T-helper 22 cell (primary cell): ENCODE measurements around the gene SIL1.

Experiments
- DNase-seq: peaks from one replicate; pipeline ENCODE4 v3.0.0-alpha.2; 2020; ENCODE audit warnings: low read depth

Gene SIL1

DNA sequence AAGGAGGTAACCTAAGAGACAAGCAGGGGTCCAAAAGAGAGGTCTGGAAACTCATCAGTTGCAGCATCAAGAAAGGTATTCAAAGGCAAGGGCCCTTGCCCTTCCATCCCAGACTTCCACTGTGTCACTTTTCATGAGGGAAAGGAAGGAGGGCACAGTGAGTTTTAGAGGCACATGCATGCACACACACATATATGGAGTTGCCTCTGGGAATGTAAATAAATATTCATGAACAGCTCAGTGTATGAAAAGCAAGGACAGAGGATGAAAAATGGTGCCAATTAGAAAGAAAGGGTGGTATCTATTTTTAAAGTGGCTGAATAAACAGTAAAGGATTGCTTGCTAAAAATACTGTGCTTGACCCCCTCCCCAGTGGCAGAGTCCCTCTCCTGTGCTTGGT is 217.7 kb downstream of the SIL1 start:
- no peak for DNase-seq

DNA sequence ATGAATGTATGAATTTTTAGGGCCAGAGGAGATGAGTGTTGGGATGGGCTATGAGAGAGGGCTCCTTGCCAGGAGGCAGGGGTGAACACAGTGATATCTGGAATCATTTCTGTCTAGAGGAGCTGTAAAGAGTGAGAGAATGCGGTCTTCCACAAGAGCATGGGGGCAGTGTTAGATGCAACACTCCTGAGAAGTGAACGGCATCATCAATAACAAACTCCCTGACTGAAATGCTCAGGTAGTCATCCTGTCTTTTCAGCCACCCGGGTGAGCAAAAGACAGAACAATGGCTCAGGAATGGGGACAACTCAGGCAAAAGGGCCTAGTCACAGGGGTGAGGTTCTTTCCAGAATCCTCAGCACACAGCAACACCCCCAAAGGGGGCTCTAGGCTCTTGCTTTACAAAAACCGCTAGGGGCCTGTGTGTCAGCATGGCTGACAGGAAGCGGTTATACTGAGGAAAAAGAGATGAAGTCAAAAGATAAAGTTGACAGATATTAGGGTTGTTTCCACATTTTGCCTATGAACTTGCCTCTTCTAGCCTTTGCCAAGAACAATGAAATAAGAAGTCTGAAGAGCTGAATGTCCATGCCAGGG is 218.4 kb downstream of the SIL1 start:
- DNase-seq: no peak

DNA sequence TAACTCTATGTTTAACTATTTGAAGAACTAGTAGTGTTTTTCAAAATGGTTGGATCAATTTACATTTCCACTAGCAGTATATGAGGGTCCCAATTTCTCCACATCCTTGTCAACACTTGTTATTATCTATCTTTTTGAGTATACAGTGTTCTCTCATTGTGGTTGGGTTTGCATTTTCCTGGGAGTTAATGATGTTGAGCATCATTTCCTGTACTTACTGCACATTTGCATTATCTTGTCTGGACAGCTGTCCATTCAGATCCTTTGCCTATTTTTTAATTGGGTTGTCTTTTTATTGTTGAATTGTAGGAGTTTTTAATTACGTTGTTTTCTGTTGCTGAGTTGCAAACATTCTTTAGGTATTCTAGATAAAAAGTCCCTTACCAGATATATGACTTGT is 219.6 kb downstream of the SIL1 start:
- no peak for DNase-seq

DNA sequence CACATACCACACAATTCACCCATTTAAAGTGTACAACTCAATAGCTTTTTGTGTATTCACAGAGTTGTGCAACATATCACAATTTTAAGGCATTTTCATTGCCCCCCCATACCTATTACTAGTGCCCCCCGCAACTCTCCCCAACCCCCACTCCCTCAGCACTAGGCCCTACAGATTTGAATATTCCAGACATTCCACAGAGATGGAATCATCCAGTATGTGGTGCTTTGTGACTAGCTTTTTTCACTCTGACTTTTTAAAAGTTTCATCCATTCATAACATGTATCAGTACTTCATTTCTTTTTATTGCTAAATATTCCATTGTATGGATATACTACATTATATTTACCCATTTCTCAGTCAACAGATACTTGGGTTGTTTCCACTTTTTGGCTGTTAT is 220.1 kb downstream of the SIL1 start:
- no peak for DNase-seq

DNA sequence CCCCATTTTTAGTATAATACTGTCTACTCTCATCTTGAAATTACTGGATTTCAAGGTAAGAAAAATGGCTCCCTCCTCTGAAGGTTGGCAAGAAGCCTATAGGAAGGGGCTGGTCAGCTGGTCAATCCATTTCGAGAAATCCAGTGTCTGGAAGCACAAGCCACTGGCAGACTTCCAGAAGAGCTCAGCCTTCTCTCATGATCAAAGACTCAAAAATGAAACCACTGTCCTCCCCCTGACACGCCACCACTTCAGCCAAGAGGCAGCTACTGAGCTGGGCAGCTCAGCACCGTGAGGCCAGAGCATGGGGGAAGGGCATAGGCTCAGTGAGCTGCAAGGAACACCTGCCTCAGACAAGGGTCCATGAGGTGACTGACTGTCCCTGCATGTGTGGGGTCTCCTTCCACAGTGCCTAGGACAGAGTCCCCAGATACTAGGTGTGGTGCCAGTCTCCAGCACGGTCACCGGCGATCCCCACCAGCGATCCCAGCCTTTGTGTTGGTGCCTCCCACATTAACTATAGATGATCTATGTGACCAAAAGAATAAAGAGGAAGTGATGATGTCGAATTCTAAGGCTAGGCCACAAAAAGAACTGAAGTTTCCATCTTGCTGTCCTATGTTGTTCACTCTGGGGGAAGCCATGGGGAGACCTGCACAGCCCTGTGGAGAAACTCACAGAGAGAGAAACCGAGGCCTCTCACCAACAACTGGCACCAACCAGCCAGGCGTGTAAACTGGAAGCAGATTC is 222.9 kb downstream of the SIL1 start:
- DNase-seq: no peak

DNA sequence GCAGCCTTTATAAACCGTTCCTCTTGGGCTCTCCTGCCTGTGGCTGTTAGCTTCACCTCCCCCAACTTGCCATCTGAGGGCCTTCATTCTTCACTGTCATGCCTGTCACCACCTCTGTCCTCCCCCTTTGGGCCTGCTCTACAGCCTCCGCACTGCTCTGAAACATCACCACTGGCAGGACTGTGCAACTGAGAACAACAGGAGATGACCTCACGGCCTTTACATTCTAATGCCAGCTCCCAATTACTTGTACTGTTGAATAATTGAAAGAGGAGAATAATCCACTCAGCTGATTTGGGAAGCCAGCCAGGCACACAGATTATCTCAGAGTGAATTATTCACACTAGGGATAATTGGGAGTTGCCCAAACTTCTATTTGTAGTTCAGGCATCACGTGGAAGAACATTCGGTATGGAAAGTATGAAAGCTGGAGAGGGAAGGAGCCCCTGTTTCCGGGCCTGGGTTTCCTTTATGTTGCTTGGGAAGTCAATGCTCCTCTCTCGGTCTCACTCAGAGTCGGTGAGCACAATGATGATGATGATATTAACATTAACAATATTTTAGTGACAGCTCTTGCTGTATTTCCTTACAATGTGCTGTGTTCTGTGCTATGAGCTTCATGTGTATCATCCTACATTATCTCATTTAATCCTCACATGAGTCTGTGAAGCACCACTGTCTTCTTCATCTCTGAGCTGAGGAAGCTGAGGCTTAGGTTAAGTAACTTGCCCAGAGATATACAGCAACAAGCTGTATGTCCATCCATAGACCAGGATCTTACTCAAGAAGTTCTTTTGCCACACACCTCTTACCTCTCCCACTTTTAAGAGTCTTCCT is 223.7 kb downstream of the SIL1 start:
- DNase-seq: no peak

DNA sequence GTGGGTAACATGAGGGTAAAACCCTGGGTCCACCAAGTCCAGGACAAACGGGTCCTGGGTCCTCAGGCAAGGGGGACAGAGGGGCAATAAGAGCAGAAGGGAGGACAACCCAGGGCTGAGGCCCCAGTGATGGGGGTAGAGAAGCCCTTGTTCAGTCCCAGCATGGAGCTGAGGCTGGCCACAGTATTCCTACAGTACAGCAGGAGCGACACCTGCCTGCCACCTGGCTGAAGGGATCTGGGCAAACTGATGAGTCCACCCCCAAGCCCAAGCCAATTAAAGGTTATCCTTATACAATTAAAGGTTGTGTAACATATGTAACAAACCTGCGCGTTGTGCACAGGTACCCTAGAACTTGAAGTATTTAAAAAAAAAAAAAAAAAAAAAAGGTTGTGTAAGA is 225.3 kb downstream of the SIL1 start:
- no peak for DNase-seq

DNA sequence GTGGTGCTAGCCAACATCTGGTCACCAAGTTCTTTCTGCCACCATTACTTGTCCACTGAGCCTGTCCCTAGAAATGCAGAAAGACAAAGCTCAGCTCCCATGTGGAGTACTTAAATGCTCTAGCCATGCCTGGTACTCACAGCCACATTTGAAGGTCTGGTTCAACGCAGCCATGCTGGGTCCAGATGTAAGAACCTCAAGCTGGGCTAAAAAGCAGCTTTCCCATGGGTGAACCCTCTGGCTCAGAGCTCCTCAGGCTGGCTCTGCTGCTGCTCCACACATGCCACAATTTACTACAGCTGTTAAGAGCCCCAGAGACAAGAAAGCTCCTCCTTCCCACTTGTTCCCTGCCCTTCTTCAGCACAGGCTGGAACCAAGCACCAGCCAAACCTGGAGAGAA is 225.9 kb downstream of the SIL1 start:
- no peak for DNase-seq

DNA sequence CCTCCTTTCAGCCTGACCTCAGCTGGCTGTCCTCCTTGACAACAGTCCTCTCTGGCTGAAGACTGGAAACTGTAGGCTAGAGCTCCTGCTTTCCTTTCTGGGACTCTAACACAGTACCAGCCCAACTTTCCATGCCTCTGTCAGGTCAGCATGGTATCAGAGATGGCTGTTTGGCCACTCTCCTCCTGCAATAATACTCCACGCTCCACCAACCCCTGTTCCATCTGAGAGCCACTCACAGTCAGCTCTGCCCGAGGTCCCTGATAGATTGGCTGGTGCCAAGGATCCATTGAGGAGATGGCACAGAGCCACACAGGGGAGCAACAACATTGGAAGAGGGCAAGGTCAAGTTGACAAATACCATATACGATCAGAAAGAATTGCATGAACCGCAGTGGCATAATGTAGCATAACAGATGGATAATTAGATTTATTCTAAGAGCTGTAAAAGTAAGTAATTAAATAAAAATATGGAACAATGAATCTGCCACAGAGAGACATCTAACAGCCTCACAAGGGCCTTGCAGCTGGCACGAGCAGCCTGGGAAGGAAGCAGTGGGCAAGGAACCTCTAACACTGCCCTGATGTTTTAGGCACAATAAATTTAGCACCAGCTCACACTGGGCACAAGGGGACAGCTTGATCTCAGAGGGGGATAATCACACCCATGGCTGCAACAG is 228.7 kb downstream of the SIL1 start:
- no peak for DNase-seq

DNA sequence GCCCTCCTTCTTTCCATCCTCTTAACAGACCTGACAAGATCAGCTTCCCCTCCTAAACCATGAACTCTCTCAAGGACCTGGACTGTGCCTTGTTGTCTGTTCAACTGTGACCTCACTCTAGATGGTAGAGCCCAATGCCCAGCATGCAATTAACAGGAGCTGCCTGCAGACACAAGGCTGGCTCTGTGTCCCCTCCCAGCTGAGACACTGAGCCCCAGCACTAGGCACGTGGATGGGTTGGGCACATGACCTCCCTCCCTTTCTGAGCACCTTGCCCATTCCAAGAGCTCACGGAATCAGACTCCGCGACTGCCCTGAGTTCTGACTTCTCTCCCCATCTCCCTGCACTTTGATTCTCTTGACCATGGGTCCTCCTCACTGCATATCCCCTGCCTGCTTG is 229.6 kb downstream of the SIL1 start:
- no peak for DNase-seq

DNA sequence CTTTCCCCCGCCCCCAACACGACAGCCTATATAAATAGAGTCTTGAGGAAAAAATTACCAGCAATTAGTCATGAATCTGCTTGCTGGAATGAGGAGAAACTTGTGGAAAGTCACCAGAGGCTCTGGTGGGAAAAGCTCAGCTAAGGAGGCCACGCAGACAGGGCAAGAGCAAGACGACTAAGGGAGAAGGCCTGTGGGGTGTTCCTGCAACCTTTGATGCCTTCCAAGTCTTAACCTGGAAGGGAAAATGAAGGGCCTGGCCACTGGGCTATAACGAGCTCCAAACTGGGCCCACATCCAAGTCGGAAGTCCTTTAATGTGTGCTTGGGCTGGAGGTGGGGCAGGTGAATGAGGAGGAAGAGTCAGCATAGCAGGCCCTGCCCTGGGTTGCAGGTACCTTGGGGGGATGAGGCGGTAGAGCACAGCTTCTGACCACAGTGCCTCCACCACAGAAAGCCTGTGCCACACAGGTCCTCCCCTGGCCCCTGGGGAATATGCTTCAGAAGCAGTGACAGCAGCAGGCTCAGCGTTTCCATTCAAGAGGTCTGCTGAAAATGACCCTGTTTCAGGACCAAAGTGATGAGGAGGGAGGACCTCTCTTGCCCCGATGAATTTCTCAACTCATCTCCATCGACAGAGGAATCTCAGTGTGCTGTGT is 230.2 kb downstream of the SIL1 start:
- DNase-seq: no peak

DNA sequence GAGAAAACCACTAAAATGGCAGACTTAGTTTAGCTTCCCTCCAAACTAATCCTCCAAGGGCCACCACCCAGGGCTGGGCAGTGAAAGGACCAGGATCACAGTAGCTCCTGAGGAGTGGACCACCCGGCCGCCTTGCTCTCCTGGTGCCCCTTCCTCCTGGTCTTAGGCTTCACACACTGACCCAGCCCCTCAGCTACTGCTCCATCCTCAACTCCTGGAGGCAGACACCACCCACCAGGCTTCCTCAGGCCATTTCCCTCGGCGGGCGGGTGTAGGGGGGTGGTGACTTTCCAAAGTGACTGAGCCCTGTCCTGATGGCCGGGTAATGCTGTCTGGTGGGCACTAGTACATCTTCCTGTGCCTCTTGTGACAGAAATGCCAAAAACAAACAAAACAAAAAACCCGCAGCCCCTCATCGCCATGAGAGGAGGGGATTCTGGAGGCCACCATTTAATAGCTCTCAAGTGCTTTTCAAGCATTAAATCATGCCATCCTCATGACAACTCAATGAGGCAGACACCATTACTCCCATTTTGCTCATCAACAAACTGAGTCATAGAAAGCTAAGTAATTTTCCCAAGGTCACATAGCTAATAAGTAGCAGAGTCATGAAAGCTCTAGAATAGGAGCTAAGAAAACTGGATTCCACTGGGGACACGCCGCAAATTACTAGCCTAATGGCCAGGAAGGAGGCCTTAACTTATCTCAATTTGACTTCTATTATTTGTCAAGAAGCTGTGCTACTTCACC is 231.8 kb downstream of the SIL1 start:
- no peak for DNase-seq

DNA sequence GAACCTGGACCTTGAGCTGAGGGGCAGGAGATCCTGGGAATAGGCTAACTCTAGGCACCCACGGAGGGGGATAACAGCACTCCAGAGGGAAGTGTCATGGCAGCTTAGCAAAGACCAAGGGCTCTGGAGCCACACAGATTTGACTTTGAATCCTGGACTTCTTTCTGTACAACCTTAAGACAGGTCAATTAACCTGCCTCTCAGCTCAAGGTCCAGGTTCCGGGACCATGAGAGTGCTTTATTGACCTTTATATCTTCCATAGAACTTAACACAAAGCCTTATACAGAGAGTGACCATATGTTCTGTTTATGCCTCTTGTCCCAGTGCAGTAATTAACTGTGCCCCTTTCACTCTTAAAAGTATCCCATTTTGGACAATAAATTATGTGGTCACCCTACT is 232.5 kb downstream of the SIL1 start:
- no peak for DNase-seq

DNA sequence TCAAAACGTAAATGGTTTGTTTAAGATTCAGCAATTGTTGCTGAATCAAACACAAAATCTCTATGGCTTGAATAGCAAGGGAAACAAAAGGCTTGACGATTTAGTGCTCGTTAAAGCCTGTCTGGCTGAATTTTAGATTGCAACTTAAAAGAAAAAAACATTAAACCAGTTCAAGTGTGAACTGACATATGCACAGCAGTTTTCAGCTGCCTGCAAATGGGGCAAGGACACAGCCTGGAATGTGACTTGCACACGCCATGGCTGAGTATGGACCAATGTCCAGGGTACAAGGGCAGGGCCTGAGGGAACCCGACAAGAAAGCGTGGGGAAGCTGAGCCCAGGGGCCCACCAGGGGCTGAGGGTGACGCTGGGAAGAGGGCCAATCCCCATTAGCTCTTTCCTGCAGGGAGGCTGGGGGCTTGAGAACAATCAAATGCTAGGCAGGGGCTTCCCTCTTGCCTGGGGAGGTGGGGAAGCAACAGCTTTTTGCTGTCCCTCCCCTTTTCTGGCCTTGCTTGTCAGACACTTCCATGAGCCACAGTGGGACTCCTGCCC is 233.4 kb downstream of the SIL1 start:
- DNase-seq: no peak

DNA sequence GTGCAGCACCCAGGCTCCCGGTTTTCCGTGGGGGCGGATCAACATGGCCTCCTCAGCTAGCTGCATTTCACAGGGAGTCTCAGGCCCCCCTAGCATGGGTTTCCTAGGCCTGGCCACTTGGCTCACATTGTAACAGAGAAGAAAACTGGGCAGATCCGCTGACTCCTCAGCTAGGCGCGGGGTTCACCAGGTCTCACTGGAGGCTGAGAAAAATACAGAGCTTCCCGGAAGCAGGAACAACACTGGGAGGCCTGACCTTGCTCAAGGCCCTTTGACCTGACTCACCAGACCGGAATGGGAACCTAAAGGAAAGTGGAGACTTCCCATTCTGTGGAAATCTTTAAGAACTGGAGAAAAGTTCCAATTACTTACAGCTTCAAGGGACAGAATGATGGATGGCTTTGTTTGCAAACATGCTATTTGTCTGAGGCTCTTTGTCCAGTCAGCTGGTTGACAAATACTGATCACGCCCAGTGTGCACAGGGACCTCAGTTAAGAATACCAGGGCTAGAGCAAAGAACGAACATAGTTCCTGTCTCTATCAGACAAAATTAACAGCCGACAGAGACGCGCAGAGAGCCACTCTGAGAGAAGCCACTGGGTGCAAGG is 234.3 kb downstream of the SIL1 start:
- DNase-seq: no peak

DNA sequence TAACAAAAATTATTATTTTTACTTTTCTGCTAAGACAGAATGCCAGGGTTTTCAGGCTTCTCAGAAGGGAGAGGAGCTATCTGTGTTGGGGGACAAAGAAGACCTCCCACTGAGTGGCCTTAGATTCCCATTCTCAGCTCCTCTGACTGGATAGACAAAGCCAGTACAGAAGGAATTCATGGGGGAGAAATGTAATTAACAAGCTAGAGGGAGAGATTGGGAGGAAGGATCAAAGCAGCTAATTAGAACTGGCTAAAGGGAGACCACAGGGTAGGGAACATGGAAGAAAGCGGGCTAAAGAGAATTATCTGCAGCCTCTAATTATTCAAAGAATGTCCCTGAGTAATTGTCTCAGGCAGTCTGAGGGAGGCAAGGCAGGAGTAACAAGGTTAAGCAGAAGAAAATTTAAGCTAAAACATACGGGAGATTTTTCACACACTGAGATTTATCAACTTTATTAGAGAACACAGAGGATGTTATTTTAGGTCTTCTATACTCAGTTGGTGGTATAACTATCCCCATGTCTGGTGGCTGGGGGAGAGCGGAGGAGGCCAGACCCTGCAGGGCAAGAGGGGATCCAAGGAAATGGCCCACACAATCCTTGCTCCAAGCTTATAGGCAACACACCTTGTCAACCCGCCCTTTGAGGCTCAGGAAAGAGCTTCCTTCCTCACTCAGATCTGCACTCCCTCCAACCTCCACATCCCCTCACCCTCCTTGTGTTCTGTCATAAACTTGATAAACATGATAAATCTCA is 235.4 kb downstream of the SIL1 start:
- DNase-seq: no peak

DNA sequence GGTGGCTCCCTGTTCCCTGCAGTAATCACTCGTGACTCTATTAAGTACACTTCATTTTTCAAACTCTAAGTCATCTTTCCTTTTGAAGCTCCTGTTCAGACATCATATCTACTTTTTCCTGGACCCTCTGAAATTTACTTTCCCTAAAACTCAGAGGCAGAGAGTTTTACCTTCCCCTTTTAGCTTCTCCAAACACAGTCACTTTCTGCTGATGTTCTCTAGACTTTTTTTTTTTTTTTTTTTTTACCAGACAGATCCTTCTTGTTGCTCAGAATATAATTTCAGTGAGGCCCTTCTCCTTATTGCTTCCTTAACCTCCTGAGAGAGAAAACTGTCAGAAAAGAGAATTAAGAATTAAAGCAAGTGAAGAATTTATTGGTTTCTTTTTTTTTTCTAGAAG is 236.4 kb downstream of the SIL1 start:
- no peak for DNase-seq

DNA sequence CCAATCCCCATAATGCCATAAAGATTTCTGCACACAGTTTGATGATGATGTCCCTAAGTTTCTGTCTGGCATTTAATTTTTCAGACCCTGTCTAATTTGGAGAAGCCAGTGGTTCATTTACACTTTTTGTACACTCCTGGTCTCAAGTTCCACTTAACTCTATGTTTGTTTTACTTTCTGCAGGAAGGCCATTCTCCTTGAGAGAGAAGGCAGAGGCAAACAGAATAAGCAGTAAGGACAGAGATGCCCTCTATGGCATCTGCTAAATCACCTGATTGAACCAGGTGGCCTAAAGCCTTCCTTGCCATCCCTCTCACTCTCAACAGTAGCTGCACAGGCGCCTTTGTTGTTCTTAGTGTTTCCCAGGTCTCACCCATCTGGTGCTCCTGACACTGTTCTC is 236.9 kb downstream of the SIL1 start:
- no peak for DNase-seq

DNA sequence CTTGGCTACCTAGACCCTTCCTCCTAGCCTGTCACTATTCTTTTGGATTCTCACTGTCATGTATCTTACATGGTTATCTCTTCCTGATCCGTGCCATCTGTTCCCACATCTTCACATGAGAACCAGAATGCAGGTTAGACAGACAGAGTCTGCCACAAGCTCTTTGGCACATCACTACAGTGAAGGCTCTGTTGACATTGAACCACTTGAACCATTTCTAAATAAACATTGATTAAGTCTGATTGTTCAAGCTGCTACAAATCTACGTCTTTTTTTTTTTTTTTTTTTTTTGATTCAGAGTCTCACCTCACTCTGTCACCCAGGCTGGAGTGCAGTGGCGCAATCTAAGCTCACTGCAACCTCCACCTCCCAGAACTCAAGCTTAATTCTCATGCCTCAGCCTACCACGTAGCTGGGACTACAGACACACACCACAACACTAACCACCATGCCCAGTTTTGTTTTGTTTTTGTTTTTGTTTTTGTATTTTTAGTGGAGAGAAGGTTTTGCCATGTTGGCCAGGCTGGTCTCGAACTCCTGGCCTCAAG is 237.9 kb downstream of the SIL1 start:
- DNase-seq: no peak

DNA sequence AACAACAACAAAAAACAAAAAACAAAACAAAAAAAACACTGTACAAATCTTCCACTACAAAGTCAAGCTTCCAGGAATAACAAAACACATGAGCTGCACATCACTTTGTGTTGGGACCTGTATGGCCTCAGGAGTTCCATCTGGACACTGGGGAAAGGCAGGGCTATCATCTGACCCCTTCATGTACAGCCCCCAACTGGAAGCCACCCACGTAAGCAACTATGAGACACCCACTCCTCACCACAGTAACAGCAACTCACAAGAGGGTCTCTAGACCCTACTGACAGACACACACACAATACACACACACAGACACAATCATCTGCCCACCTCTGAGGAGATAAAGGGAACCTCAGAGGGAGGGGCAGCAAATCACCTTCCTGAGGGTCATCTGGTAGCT is 241.4 kb downstream of the SIL1 start:
- DNase-seq: no peak
